HL-60 (cell line): Measurements from ENCODE around the gene KIF26A.

Source experiments
- GABPA ChIP-seq: IDR thresholded peaks from 2 replicates; pipeline ENCODE4 v1.6.1; 2012; ENCODE audit warnings: low read depth
- POLR2AphosphoS5 ChIP-seq: IDR thresholded peaks from 2 replicates; pipeline ENCODE4 v1.6.1; 2012; ENCODE audit warnings: low read depth
- REST ChIP-seq: IDR thresholded peaks from 2 replicates; pipeline ENCODE4 v1.6.1; 2012; ENCODE audit warnings: low read depth; ENCODE audit not compliant: insufficient replicate concordance
- TF ChIP-seq, protein P1 (sequence below): IDR thresholded peaks from one replicate; pipeline ENCODE4 v1.5.1; 2011; ENCODE audit warnings: low read length, control low read depth, inconsistent platforms; ENCODE audit not compliant: insufficient read depth

DNA sequence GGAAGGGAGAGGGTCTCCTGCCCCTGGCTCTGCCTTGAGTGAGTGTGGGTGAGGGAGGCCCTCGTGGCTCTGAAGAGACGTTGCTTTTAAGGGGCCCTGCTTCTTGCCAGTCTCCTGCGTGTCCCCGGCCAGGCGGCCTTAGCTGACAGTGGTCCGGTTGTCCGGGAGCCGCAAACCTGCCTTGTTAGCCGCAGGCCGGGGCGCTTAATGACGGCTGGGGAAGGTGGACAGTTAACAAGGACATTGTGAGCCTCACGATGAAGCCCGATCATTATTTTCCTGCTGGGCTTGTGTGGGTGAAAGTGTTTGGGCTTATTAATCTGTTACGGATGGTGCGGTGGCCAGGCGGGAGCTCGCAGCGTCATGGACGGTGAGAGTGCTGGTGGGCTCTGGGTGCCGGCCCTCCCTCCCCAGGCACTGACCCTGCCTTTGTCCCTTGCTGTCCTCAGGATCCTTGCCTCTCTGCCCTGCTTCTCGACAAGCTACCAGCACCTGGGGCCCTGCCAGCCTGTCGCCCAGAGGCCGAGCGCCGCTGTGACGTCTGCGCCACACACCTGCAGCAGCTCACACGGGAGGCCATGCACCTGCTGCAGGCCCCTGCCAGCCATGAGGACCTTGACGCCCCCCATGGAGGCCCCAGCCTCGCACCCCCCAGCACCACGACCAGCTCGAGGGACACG lies 13.3 kb downstream of the KIF26A start:
- TF ChIP-seq, protein P1, sequence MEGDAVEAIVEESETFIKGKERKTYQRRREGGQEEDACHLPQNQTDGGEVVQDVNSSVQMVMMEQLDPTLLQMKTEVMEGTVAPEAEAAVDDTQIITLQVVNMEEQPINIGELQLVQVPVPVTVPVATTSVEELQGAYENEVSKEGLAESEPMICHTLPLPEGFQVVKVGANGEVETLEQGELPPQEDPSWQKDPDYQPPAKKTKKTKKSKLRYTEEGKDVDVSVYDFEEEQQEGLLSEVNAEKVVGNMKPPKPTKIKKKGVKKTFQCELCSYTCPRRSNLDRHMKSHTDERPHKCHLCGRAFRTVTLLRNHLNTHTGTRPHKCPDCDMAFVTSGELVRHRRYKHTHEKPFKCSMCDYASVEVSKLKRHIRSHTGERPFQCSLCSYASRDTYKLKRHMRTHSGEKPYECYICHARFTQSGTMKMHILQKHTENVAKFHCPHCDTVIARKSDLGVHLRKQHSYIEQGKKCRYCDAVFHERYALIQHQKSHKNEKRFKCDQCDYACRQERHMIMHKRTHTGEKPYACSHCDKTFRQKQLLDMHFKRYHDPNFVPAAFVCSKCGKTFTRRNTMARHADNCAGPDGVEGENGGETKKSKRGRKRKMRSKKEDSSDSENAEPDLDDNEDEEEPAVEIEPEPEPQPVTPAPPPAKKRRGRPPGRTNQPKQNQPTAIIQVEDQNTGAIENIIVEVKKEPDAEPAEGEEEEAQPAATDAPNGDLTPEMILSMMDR: no peak
- TF ChIP-seq GABPA (no peak), REST (no peak), POLR2AphosphoS5 (no peak)
